Naive thymus-derived CD4-positive, alpha-beta T cell (primary cell): ENCODE measurements around the gene LOXL1. TPM values are rescaled to one million over a fixed set of nuclear protein-coding genes. Genes with fewer than 3 reads are reported as not detected.
"Not testable (repeated sequence)": the region's sequence is repeated elsewhere in the genome, so short reads cannot be mapped to it uniquely, and the experiment has no call there.

Experiments used
- ATAC-seq: fragments of 150-1000 bp; cut with Tn5 transposase; 2 replicates; pipeline ENCODE4 v1.10.0; 2021; ENCODE audit warnings: mild to moderate bottlenecking, moderate library complexity
- CTCF ChIA-PET: fragments of 350-600 bp; sonication (Branson Sonifier 250); formaldehyde crosslinking; loops from one replicate; lab custom pipeline; 2021; ENCODE audit warnings: antibody characterized with exemption; lab: Charles Lee
- POLR2A ChIA-PET: fragments of 350-600 bp; sonication (Branson Sonifier 250); formaldehyde crosslinking; loops from one replicate; lab custom pipeline; 2021; ENCODE audit warnings: antibody characterized with exemption, inconsistent platforms; lab: Charles Lee
- DNase-seq, 9 donors: peaks; one replicate each; pipeline versions ENCODE4 v3.0.0 to v3.0.0-alpha.2; 2020 to 2022; ENCODE audit warnings: mixed read lengths in 1 of 9
- H3K27ac ChIP-seq: one replicate; pipeline ENCODE4 v1.7.0; 2013; ENCODE audit warnings: mild to moderate bottlenecking, low read depth, low read length, moderate library complexity
- H3K27me3 ChIP-seq, 2 donors: one replicate each; pipeline ENCODE4 v1.7.0; 2013; ENCODE audit warnings: low read length in 2 of 2, mild to moderate bottlenecking in 2 of 2, moderate library complexity in 2 of 2; ENCODE audit not compliant: control insufficient read depth in 2 of 2, insufficient read depth in 2 of 2
- H3K36me3 ChIP-seq, 3 experiments: 1 replicate in 2 of 3; 2 replicates in 1 of 3; pipeline ENCODE4 v1.7.0; 2013; ENCODE audit warnings: low read length in 3 of 3, mild to moderate bottlenecking in 3 of 3, moderate library complexity in 1 of 3; ENCODE audit not compliant: insufficient read depth in 3 of 3, control insufficient read depth in 2 of 3
- H3K4me1 ChIP-seq, 2 donors: one replicate each; pipeline ENCODE4 v1.7.0; 2013; ENCODE audit warnings: low read length in 2 of 2, mild to moderate bottlenecking in 2 of 2, moderate library complexity in 1 of 2; ENCODE audit not compliant: control insufficient read depth in 2 of 2, insufficient read depth in 2 of 2
- H3K4me3 ChIP-seq: 2 replicates; pipeline ENCODE4 v1.7.0; 2013; ENCODE audit warnings: mild to moderate bottlenecking, low read length
- H3K9me3 ChIP-seq, 3 experiments: 1 replicate in 2 of 3; 2 replicates in 1 of 3; pipeline ENCODE4 v1.7.0; 2013; ENCODE audit warnings: low read length in 3 of 3; ENCODE audit not compliant: control insufficient read depth in 2 of 3
- H3K27ac Mint-ChIP-seq, 9 donors: one replicate each; pipeline ENCODE4 v1.8.0; 2020 to 2022; ENCODE audit warnings: mixed read lengths in 9 of 9, mild to moderate bottlenecking in 8 of 9, moderate library complexity in 5 of 9, inconsistent platforms in 2 of 9
- H3K27me3 Mint-ChIP-seq, 5 donors: one replicate each; pipeline ENCODE4 v1.8.0; 2021 to 2022; ENCODE audit warnings: mixed read lengths in 5 of 5, mild to moderate bottlenecking in 1 of 5
- H3K36me3 Mint-ChIP-seq, 5 donors: one replicate each; pipeline ENCODE4 v1.8.0; 2020 to 2022; ENCODE audit warnings: mixed read lengths in 5 of 5, mild to moderate bottlenecking in 3 of 5, inconsistent platforms in 1 of 5
- H3K4me1 Mint-ChIP-seq, 7 donors: one replicate each; pipeline ENCODE4 v1.8.0; 2020 to 2022; ENCODE audit warnings: mixed read lengths in 7 of 7, mild to moderate bottlenecking in 3 of 7, inconsistent platforms in 1 of 7
- H3K4me3 Mint-ChIP-seq, 10 donors: one replicate each; pipeline ENCODE4 v1.8.0; 2020 to 2022; ENCODE audit warnings: mild to moderate bottlenecking in 10 of 10, mixed read lengths in 10 of 10, moderate library complexity in 6 of 10, inconsistent platforms in 2 of 10
- H3K9me3 Mint-ChIP-seq, 11 donors: one replicate each; pipeline ENCODE4 v1.8.0; 2020 to 2022; ENCODE audit warnings: mixed read lengths in 11 of 11, mild to moderate bottlenecking in 4 of 11, inconsistent platforms in 1 of 11, moderate library complexity in 1 of 11
- intact Hi-C, 2 donors: fragments of 100-400 bp; cut with micrococcal nuclease; formaldehyde crosslinking; loops; one replicate each; pipeline ENCODE4 v1.15.1; 2023
- polyA plus RNA-seq, 2 donors: library from polyadenylated mRNA; unstranded; fragments of 300-500 nt; fragmentation: Illumina TruSeq; gene quantifications; one replicate each; pipeline ENCODE4 v1.2.3, GENCODE V29; 2021
- total RNA-seq, 6 experiments: library from RNA in 5 of 6; stranded (reverse) in 5 of 6; gene quantifications; 1 replicate in 5 of 6; 2 replicates in 1 of 6; pipeline ENCODE4 v1.2.3 and lab custom pipeline; 2021 to 2026

LOXL1 gene
- total and polyA plus RNA-seq, 7 experiments from 2014 or later: 0.49 to 2.3 (median 1.3) TPM

DNA sequence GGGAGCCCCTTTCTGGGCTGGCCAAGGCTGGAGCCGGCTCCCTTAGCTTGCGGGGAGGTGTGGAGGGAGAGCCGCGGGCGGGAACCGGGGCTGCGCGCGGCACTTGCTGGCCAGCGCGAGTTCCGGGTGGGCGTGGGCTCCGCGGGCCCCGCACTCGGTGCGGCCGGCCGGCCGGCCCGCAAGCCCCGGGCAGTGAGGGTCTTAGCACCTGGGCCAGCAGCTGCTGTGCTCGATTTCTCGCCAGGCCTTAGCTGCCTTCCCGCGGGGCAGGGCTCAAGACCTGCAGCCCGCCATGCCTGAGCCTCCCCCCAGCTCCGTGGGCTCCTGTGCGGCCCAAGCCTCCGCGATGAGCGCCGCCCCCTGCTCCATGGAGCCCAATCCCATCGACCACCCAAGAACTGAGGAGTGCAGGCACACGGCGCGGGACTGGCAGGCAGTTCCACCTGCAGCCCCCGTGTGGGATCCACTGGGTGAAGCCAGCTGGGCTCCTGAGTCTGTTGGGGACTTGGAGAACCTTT, 47.5 kb downstream of the LOXL1 start:
- intact Hi-C loops: loop anchor here (1.0 to 5.0 kb wide), 12 partner anchors 9 to 401 kb away; partner anchors contain the start of genes PML (in 1 of the 2) and STOML1 (in 1 of the 2)
- Mint-ChIP-seq H3K27me3 (peaks cover 4 to 22% (median 5%) of the 10 kb centered on the region in 5 donors), H3K4me1 (peaks cover 11 to 40% (median 28%) of the 10 kb centered on the region in 7 donors), H3K4me3 (peak overlapping the region in 2 of 10 donors; percentile 13 to 45)
- not testable (repeated sequence) for H3K9me3 Mint-ChIP-seq, H3K27ac Mint-ChIP-seq, H3K9me3 ChIP-seq, H3K4me3 ChIP-seq, H3K36me3 Mint-ChIP-seq, H3K36me3 ChIP-seq, DNase-seq, H3K27ac ChIP-seq, H3K27me3 ChIP-seq, ATAC-seq
- H3K4me1 ChIP-seq: peaks cover 0 to 20% of the 10 kb centered on the region in 2 donors
- POLR2A ChIA-PET: interaction anchor here (1.2 to 1.8 kb wide), 3 partner anchors 15 to 20 kb away, joined by 3 to 8 read pairs (median 3); partner anchors contain the start of gene PML
- CTCF ChIA-PET: interaction anchor here (0.7 to 4.1 kb wide), 15 partner anchors 8 to 349 kb away, joined by 3 to 39 read pairs (median 10); partner anchors contain the start of gene PML

GRCh38 chr15:73975440-73976125, 49.3 kb downstream of the LOXL1 start:
- peaks cover 4 to 22% (median 5%) of the 10 kb centered on the region in 5 donors for H3K27me3 Mint-ChIP-seq
- peak overlapping the region in 9 of 10 donors; percentile 11 to 69 (median 56) for H3K4me3 Mint-ChIP-seq
- ChIA-PET CTCF (interaction anchor here (0.6 to 3.0 kb wide), 11 partner anchors 8 to 1819 kb away, joined by 3 to 11 read pairs (median 3); partner anchors contain the start of gene PML), POLR2A (interaction anchor here (0.8 to 2.6 kb wide), 7 partner anchors 10 to 48 kb away, joined by 3 to 9 read pairs (median 4); partner anchors contain the start of gene PML)
- H3K36me3 ChIP-seq, H3K9me3 ChIP-seq, intact Hi-C loops, H3K36me3 Mint-ChIP-seq, H3K4me3 ChIP-seq, H3K9me3 Mint-ChIP-seq, H3K27ac ChIP-seq, H3K27me3 ChIP-seq: not testable (repeated sequence)
- H3K4me1 Mint-ChIP-seq: peaks cover 11 to 40% (median 31%) of the 10 kb centered on the region in 7 donors
- DNase-seq (peak in 7 of 9 donors; percentile 47 to 69 (median 61)), ATAC-seq (peak; percentile 60)
- H3K27ac Mint-ChIP-seq: peak overlapping the region in 6 of 9 donors; percentile 43 to 87 (median 72)
- peaks cover 0 to 20% of the 10 kb centered on the region in 2 donors for H3K4me1 ChIP-seq

GRCh38 chr15:73978896-73979295, 52.6 kb downstream of the LOXL1 start:
- Histone ChIP-seq H3K9me3 (no peaks in the 10 kb centered on the region), H3K27ac (no peak overlapping the region), H3K27me3 (no peaks in the 10 kb centered on the region), H3K4me3 (no peak overlapping the region), H3K36me3 (peaks cover 0 to 5% (median 0%) of the 10 kb centered on the region in 3 experiments), H3K4me1 (peaks cover 0 to 25% of the 10 kb centered on the region in 2 donors)
- DNase-seq (no peak), ATAC-seq (no peak)
- H3K4me1 Mint-ChIP-seq: peaks cover 11 to 61% (median 52%) of the 10 kb centered on the region in 7 donors
- POLR2A ChIA-PET: no interaction called here
- intact Hi-C loops: no loop called here
- CTCF ChIA-PET: interaction anchor here (1.4 to 1.5 kb wide), 2 partner anchors 21 to 28 kb away, joined by 4 to 5 read pairs; no protein-coding TSS in a partner anchor
- peaks cover 0 to 2% (median 0%) of the 10 kb centered on the region in 11 donors for H3K9me3 Mint-ChIP-seq
- peaks cover 4 to 20% (median 5%) of the 10 kb centered on the region in 5 donors for H3K27me3 Mint-ChIP-seq
- H3K4me3 Mint-ChIP-seq: no peak overlapping the region
- H3K36me3 Mint-ChIP-seq: peaks cover 0 to 10% (median under 1%) of the 10 kb centered on the region in 5 donors
- peak overlapping the region in 3 of 9 donors; percentile 7 to 26 (median 19) for H3K27ac Mint-ChIP-seq

DNA sequence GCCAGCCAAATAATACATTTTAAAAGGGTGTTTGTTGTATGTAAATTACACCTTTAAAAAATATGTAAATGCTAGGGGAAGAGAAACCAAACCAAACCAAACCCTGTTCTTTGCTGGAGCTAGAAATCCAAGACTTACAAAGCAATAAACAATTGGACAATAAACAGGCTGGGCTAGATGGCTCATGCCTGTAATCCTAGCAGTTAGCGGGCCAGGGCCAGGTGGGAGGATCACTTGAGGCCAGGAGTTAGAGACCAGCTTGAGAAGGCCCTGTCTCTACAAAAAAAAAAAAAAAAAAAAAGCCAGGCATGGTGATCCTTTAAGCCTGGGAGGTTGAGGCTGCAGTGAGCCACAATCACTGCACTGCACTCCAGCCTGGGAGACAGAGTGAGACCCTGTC, 53.4 kb downstream of the LOXL1 start:
- Mint-ChIP-seq H3K4me1 (peaks cover 11 to 63% (median 53%) of the 10 kb centered on the region in 7 donors), H3K9me3 (peaks cover 0 to under 1% (median 0%) of the 10 kb centered on the region in 11 donors), H3K27ac (peak overlapping the region in 1 of 9 donors; percentile 70), H3K36me3 (peaks cover 0 to 8% (median 8%) of the 10 kb centered on the region in 5 donors), H3K27me3 (peaks cover 4 to 20% (median 5%) of the 10 kb centered on the region in 5 donors), H3K4me3 (no peak overlapping the region)
- CTCF ChIA-PET: no interaction called here
- no peak for DNase-seq
- Histone ChIP-seq H3K36me3 (peaks cover 0 to 12% (median 0%) of the 10 kb centered on the region in 3 experiments), H3K27me3 (no peaks in the 10 kb centered on the region), H3K27ac (no peak overlapping the region), H3K4me3 (no peak overlapping the region), H3K9me3 (no peaks in the 10 kb centered on the region), H3K4me1 (peaks cover 0 to 25% of the 10 kb centered on the region in 2 donors)
- POLR2A ChIA-PET: no interaction called here
- ATAC-seq: no peak
- intact Hi-C loops: no loop called here

- DNase-seq: no peak
- intact Hi-C loops: no loop called here
- Mint-ChIP-seq H3K36me3 (peaks cover 4 to 15% (median 8%) of the 10 kb centered on the region in 5 donors), H3K9me3 (no peaks in the 10 kb centered on the region), H3K4me3 (peak overlapping the region in 5 of 10 donors; percentile 37 to 80 (median 59)), H3K27me3 (peaks cover 0 to 4% (median 0%) of the 10 kb centered on the region in 5 donors), H3K27ac (peak overlapping the region in 8 of 9 donors; percentile 45 to 94 (median 84)), H3K4me1 (peaks cover 0 to 64% (median 36%) of the 10 kb centered on the region in 7 donors)
- Histone ChIP-seq H3K4me3 (no peak overlapping the region), H3K36me3 (peaks cover 0 to 23% (median 3%) of the 10 kb centered on the region in 3 experiments), H3K9me3 (no peaks in the 10 kb centered on the region), H3K27ac (no peak overlapping the region), H3K4me1 (peaks cover 0 to 20% of the 10 kb centered on the region in 2 donors), H3K27me3 (no peaks in the 10 kb centered on the region)
- ATAC-seq: no peak
- CTCF ChIA-PET: interaction anchor here (1.0 kb wide), 2 partner anchors 9 to 13 kb away, joined by 3 read pairs; partner anchors contain the start of gene PML
- POLR2A ChIA-PET: interaction anchor here (0.6 to 1.3 kb wide), 6 partner anchors 9 to 54 kb away, joined by 3 to 5 read pairs (median 3); partner anchors contain the start of genes PML and STOML1
These were observed 55.5 kb downstream of the LOXL1 start for GRCh38 chr15:73981761-73982221.
